ENCODE data around the gene PRDM15.

The PRDM15 gene

DNA sequence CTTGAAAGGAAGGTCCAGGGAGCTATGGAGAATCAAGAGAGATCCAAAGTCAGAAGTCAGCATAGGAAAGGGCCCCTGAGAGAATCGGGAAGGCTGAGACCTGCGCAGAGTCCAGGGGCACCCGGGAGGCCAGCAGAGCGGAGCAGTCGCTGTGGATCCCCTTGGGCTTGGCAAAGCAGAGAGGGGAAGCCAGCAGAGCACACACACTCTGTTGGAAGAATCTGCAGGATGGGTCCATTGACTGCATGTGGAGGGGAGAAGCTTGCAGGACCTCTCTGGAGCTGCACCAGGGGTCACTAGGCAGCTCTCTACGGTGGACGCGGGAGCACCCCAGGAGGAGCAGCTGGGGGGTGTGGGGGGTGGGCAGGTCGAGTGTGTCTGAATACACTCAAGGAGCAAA is 118.7 kb downstream of the PRDM15 start:
- DNase-seq: no peak

DNA sequence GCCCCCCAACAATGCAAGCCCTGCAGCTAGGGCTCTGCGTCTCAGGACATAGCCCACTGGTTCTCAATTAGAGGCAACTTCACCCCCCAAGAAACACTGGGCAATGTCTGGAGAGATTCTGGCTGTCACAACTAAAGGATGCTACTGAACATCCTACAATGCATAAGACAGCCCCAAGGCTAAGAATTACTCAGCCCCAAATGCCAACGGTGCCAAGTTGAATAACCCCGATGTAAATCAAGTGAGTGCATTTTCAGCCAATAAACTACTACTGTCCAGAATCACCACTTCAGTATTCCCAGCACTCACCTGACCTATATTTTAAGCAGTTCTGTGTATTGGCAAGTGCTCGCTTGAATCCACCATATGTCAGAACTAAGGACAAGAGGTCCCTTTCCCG is 119.2 kb downstream of the PRDM15 start:
- no peak for DNase-seq

DNA sequence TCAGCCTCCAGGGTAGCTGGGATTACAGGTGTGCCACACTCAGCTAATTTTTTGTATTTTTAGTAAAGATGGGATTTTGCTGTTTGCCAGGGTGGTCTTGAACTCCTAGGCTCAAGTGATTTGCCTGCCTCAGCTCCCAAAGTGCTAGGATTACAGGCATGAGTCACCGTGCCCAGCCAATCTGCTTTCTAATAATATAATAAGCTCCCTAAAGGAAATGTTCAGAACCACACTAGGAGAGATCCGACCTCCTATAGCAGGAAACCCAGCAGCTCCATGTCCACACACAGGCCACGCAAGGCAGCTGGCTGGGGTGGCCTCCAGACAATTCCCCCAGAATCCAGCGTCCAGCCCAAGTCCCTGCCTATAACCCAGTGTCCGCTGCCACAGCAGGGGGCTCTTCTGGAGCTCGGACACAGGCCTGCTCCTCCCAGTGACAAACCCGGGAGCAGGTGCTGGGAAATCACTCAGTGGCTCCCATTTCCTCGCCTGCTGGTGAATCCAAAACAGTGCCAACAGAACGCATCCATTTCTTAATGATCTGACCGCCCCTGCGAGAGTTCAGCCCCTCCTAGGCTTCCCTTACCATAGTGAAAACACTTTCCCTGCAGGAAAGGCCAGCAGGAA is 119.8 kb downstream of the PRDM15 start:
- DNase-seq: no peak

DNA sequence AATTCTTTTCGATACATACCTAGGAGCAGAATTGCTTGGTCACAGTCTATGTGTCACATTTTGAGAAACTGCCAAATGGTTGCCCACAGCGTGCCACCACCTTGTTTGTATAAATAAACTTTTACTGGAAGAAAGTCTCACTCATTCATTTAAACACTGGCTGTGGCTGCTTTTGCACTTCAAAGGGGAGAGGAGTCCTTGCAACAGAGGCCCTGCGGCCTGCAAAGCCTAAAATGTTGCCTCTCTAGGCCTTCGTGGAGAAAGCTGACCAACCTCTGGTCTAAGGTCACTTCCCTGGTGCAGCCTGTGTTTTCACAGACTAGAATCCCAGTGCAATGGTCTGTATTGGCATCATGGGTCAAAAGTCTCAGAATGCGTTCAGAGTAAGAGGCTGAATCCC is 120.6 kb downstream of the PRDM15 start:
- no peak for DNase-seq

DNA sequence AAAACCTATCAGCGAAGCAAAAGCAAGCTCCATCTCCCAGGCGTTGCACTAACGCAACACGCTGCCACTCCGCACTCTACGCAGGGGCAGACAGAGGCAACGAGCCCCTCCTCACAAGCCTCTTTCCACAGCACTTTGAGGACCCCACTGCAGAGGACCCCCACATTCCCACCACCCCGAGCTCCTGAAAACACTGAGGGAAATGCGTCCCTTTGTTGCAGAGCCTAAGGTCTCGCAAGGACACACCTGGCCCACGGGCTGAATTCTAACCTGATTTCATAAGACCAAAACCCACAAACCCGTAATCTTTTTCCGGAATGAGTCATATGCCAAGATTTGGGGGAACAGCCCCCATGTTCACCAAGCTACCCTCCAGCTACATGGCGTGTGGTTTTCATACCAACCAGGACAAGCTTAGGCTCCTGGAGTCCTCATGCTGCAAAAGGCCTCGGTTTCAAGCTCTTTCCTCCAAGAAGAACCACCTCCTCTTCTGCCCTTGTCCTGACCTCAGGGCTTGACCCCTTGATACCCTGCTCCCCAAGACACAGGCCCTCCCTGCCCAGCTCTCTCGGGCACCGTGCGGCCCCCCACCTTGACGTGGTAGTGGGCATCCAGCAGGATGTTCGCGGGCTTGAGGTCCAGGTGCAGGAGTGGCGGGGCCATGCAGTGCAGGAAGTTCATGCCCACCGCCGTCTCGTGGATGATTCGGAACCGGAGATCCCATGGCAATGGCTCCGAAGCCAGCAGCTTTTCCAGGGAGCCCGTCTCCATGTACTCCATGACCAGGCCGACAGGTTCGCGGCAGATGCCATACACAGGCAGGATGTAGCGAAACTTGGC is 123.0 kb downstream of the PRDM15 start:
- DNase-seq: no peak

DNA sequence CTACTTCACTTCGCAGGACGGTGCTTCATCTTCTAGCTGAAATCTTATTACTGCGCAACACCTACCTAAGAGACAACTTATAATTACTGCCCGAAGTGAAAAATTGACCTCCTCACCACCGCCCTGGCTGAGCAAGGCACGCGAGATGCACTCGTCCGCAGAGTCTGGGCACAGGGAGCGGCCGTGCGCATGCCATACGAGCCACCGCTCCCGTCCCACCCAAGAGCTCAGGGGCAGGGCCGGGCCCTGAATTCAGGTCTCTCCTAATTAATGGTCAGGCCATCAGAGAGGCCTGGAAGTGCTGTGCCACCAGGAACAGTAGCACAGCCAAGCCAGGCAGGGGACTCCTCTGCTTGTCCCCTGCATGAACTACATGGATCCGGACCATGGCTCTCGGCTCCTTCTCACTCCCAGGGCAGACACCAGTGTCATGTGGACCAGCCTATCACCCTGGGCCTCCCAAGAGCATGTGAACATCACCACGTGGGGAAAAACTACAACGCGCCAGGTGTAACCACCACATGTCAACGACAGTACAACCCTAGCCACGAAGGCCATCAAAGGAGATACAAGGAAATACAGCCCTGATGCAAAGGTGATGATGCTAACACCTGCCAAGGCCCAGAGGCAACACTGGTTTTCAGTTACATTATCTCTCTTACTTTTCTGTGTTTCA is 123.7 kb downstream of the PRDM15 start:
- no peak for DNase-seq

DNA sequence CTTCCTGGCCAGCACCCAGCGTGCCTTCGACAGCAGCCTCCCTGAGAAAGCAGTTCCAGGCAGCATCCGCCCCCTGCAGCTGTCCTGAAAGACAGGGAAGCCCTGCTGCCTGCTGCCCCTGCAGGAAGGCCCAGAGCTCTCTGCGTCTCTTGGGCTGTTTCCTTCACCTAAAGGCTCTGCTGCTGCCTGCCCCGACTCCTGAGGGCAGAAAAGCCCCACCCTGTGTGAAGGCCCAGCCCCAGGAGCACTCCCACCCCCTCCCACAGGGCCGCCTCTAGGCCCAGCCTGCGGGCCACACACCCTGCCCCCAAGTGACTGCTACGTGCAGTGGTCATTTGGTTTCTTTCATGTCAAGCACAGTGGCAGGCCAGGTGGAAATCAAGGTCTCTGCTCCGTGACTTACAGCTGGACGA is 124.7 kb downstream of the PRDM15 start:
- no peak for DNase-seq

DNA sequence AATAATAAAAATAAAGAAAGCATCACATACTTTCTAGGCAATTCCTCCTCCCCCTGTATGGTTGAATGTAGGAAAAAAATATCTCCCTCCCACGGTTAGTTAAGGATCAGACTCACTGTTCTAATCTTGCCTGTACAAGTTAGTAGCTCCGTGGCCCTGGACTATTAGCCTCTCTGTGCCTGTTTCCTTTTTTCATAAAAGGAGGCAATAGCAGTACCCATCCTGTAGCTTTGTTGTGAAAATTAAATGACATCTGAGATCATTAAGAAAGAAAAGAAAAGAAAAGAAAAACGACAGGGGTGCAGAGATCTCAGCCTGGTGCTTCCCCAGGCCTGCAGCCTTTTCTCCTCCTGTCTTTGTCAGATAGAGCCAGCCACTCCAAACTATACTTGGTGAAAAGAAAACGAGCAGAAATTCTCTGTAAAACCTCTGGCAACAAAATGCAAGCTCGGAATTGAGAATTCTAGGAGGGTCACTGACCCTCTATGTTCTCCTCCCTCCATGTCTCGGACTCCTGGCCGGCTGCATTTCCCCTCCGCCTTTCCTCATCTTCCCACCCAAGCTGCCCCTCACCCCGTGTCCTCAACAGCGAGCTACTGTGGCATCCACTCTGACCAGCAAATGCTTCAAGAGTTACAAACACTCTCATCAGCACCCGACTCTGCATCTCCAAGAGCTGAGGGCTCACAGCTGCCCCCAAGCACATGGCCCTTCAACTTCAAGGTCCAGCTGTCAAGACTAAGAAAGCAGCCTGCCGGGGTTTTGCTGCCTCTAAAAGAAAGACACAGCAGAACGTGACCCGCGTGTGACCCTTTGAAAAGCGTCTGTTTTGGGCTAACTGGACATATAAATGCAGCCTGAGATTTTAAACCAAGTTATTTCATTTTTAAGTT is 125.9 kb downstream of the PRDM15 start:
- no peak for DNase-seq

DNA sequence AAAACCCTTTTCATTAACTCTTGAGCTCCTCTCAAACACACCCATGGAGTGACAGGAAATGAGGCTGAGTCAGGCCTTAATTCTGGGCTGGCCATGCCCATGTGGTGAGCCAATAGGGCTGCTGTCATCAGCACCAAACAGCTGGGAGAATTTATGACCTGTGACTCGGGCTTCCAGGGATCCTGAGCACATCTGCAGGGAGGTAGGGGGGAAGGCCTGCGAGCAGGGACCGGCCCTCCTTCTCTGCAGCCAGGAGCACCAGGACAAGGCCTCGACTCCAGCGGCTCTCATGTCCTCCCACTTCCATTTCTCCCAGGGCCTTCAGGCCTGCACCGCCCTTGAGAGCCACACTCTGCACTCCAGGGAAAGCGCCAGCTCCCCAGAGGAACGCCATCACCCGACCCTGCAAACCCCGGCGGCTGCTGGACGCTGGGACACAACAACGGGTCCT is 126.9 kb downstream of the PRDM15 start:
- no peak for DNase-seq

DNA sequence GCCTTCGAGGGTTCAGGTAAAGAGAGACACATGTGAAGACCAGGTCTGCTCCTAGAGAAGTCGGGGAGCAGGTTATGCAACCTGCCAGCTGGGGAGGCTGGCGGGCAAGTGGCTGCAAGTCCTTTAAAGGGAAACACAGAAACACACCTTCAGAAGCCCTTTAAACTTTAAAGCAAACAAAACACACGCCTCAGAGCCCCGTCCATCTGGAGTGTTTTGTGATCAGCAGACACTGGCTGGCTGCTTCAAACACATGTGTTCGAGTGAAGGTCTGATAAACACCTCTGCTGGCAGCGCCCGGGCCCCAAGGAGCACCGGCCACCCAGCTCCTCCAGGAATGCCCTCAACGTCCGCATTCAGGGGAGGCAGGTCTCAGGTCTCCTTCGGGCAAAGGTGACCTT is 127.5 kb downstream of the PRDM15 start:
- no peak for DNase-seq

DNA sequence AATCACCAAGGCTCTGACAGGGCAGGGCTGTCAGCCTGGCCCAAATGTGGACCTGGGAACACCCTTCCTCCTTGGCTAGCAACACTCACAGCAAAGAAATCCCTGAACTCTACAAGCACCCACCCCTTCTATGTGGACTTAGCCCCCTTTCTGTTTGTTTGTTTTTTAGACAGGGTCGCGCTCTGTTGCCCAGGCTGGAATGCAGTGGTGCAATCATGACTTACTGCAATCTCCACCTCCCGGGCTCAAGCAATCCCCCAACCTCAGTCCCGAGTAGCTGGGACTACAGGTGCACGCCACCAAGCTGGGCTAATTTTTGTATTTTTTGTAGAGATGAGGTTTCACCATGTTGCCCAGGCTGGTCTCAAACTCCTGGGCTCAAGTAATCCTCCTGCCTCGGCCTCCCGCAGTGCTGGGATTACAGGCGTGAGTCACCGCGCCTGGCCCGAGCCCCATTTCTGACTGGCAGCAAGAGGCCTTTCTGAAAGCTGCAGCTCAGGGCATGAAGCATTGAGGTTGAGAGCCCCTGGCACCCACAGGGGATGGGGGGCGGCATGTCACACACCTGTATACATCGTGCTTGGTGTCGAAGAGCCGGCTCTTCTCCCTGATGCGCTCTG is 128.5 kb downstream of the PRDM15 start:
- no peak for DNase-seq

DNA sequence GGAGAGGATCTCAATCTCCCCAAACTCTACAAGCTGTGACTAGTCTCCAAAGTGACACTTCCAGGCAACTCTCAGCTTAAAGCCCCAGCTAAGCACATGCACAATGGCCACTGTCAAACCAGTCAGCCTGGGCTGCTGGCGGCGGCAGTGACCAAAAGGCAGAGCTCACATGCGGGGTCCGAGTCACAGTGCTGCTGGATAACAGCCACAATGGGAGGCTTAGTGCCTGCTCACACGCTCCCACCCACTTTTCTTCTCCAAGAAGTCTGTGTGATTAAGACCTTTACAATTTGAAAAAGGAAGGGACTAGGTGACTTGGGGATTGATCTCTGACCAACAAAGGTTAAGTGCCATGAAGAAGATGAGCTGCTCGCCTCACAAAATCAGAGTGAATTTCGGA is 129.1 kb downstream of the PRDM15 start:
- no peak for DNase-seq

DNA sequence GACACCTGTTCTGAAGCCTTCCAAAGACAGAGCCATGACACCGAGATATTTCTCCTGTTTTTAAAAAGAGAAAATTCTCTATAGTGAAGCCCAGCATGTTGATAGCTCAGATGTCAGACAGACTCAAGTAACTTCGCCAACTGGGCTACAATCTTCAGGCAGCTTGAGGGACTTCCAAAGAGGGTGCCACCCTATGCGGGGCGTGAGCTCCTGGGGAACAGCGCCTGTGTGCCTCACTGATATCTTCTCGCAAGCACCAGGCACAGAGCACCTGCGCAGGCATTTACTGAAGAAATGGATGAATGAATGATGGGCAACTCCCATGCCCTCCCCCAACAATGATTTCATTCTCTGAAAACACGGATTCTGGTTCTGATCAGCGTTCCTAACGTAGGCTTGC is 129.9 kb downstream of the PRDM15 start:
- DNase-seq: no peak

Measured in NCI-H446 (cell line).